ENCODE data around the gene HSDL1.

GRCh38 chr16:84085271-84085667 is 59.7 kb downstream of the HSDL1 start:
- TF ChIP-seq CTCF (IDR thresholded peaks at IDR 0.05; ENCODE audit: borderline replicate concordance, extremely low read depth, low read length, poor library complexity, severe bottlenecking) (no peak), EZH2 (IDR thresholded peaks at IDR 0.05; ENCODE audit: borderline replicate concordance, low read depth, low read length, severe bottlenecking) (no peak)
